ENCODE results near the gene CHRNA4. TPM values are rescaled to one million over a fixed set of nuclear protein-coding genes. Genes with fewer than 3 reads are reported as not detected.

Gene CHRNA4
- total and polyA plus RNA-seq, 8 donors, result under 0.01 to 0.15 TPM; not detected in 6

- intact Hi-C loops (cut with DNase I; ENCODE audit: low total_unique reads), result no loop called here
Measured at GRCh38 chr20:63404129-63405085, 43.3 kb upstream of the CHRNA4 start.

DNA sequence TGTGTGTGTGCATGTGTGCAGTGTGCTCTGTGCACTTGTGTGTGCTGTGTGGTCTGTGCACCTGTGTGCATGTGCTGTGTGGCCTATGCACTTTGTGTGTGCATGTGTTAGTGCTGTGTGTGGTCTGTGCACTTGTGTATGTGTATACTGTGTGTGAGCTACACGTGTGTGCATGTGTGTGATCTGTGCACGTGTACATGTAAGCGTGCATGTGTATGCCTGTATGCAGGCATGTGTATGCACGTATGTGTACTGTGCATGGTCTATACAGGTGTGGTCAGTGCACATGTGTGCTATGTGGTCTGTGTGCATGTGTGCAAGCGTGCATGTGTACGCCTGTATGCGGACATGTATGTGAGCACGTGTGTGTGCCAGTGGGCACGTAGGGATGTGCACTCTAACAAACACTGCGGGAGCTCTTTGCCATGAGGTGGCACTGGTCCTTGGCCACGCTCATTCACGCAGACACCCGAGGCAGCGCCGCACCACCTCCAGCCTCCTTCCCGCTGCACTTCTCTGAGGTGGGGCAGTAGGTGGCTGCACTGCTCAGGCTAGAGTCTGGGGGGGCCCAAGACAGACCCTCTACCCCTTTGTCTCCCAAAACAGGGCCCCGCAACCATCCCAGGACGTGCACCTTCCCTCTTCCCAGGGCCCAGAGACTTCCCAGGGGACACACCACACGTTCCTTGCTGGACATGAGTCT lies 42.4 kb upstream of the CHRNA4 start:
- no peak for DNase-seq
- Histone ChIP-seq H3K9me3 (no peaks in the 10 kb centered on the region), H3K4me1 (no peaks in the 10 kb centered on the region), H3K27ac (no peak overlapping the region), H3K36me3 (no peaks in the 10 kb centered on the region), H3K27me3 (peaks cover 0 to 84% (median 16%) of the 10 kb centered on the region in 3 donors), H3K4me3 (no peak overlapping the region)
- intact Hi-C loops (cut with DNase I; ENCODE audit: low total_unique reads), result no loop called here
- no peak for TF ChIP-seq POLR2AphosphoS5 (IDR thresholded peaks at IDR 0.05)
- TF ChIP-seq EP300 (IDR thresholded peaks at IDR 0.05), result no peak
- TF ChIP-seq, protein P1, sequence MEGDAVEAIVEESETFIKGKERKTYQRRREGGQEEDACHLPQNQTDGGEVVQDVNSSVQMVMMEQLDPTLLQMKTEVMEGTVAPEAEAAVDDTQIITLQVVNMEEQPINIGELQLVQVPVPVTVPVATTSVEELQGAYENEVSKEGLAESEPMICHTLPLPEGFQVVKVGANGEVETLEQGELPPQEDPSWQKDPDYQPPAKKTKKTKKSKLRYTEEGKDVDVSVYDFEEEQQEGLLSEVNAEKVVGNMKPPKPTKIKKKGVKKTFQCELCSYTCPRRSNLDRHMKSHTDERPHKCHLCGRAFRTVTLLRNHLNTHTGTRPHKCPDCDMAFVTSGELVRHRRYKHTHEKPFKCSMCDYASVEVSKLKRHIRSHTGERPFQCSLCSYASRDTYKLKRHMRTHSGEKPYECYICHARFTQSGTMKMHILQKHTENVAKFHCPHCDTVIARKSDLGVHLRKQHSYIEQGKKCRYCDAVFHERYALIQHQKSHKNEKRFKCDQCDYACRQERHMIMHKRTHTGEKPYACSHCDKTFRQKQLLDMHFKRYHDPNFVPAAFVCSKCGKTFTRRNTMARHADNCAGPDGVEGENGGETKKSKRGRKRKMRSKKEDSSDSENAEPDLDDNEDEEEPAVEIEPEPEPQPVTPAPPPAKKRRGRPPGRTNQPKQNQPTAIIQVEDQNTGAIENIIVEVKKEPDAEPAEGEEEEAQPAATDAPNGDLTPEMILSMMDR (IDR thresholded peaks at IDR 0.05), result no peak
- no peak for TF ChIP-seq POLR2A (IDR thresholded peaks at IDR 0.05)
- WGBS, 5 donors, result 80 to 84% (median 82%) methylated on average over 18 to 19 of the region's 19 CpGs

More at GRCh38 chr20:63404129-63405085, 43.3 kb upstream of the CHRNA4 start:
- Histone ChIP-seq H3K4me1 (no peaks in the 10 kb centered on the region), H3K36me3 (no peaks in the 10 kb centered on the region), H3K27ac (no peak overlapping the region), H3K4me3 (no peak overlapping the region), H3K27me3 (peaks cover 0 to 76% (median 16%) of the 10 kb centered on the region in 3 donors), H3K9me3 (no peaks in the 10 kb centered on the region)
- TF ChIP-seq POLR2A (IDR thresholded peaks at IDR 0.05) (no peak), POLR2AphosphoS5 (IDR thresholded peaks at IDR 0.05) (no peak)
- TF ChIP-seq, protein P1 (IDR thresholded peaks at IDR 0.05), result no peak
- peak in 1 of 2 donors; percentile 68 for DNase-seq
- WGBS, 5 donors, result 66 to 71% (median 66%) methylated on average over 26 to 34 of the region's 34 CpGs

DNA sequence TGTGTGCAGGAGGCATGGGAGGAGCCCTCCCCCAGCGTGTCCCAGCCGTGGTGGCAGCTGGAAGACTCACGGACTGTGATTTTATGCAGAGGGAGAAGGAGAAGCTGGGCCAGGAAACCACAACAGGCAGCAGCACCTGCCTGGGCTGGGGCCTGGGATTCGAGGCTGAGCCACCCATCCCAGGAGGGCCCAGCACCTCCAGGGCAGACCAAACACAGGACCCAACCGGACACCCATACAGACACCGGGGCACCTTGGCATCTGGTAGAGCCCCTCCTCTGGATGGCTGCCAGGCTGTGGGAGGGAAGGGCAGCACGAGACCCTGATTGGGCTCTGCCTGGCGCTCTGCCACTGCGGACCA lies 41.7 kb upstream of the CHRNA4 start:
- H3K27me3 ChIP-seq, result peaks cover 0 to 87% (median 16%) of the 10 kb centered on the region in 3 donors
- DNase-seq, result no peak
- H3K27ac ChIP-seq, result no peak overlapping the region
- H3K9me3 ChIP-seq, result no peaks in the 10 kb centered on the region
- H3K36me3 ChIP-seq, result no peaks in the 10 kb centered on the region
- no peaks in the 10 kb centered on the region for H3K4me1 ChIP-seq
- TF ChIP-seq POLR2AphosphoS5 (IDR thresholded peaks at IDR 0.05), result no peak
- TF ChIP-seq EP300 (IDR thresholded peaks at IDR 0.05), result no peak
- TF ChIP-seq, protein P1 (IDR thresholded peaks at IDR 0.05), result no peak
- no peak for TF ChIP-seq POLR2A (IDR thresholded peaks at IDR 0.05)
- intact Hi-C loops (cut with DNase I; ENCODE audit: low total_unique reads), result no loop called here
- no peak overlapping the region for H3K4me3 ChIP-seq
- 34 to 48% (median 45%) methylated on average over 6 to 9 of the region's 9 CpGs for WGBS, 5 donors

GRCh38 chr20:63402181-63402859 lies 41.2 kb upstream of the CHRNA4 start:
- Histone ChIP-seq H3K27me3 (peaks cover 0 to 88% (median 16%) of the 10 kb centered on the region in 3 donors), H3K27ac (no peak overlapping the region), H3K9me3 (no peaks in the 10 kb centered on the region), H3K36me3 (no peaks in the 10 kb centered on the region), H3K4me3 (no peak overlapping the region), H3K4me1 (no peaks in the 10 kb centered on the region)
- intact Hi-C loops (cut with DNase I; ENCODE audit: low total_unique reads), result no loop called here
- WGBS, 5 donors, result 46 to 60% (median 51%) methylated on average over 16 to 24 of the region's 24 CpGs
- TF ChIP-seq POLR2AphosphoS5 (IDR thresholded peaks at IDR 0.05) (no peak), EP300 (IDR thresholded peaks at IDR 0.05) (no peak), POLR2A (IDR thresholded peaks at IDR 0.05) (no peak)
- TF ChIP-seq, protein P1 (IDR thresholded peaks at IDR 0.05), result no peak
- no peak for DNase-seq
